Dermis blood vessel endothelial cell (primary cell): ENCODE results near the gene TOX2. TPM values are rescaled to one million over a fixed set of nuclear protein-coding genes. Genes with fewer than 3 reads are reported as not detected.
A peak's percentile ranks its signal among the peaks of the same experiment; 100 is the strongest.

Experiments used
- DNase-seq: peaks from one replicate; pipeline ENCODE4 v3.0.0; 2010
- total RNA-seq: library from RNA; depleted of rRNA; stranded (reverse); fragments of >200 nt; gene quantifications from 2 replicates; pipeline ENCODE4 v1.2.3, GENCODE V29; 2014

Gene TOX2
- total RNA-seq, 1 donor from 2014 or later = 1.5 TPM

GRCh38 chr20:43916073-43916880, 1.6 kb downstream of the TOX2 start:
- DNase-seq = peak; percentile 24

GRCh38 chr20:43916881-43917371, 2.3 kb downstream of the TOX2 start:
- no peak for DNase-seq

- DNase-seq = no peak
Observed at GRCh38 chr20:43917380-43917779, 2.7 kb downstream of the TOX2 start.

- DNase-seq = no peak
Observed at GRCh38 chr20:43919686-43920403, 5.2 kb downstream of the TOX2 start.

- no peak for DNase-seq
Observed at GRCh38 chr20:43920797-43921196, 6.1 kb downstream of the TOX2 start.

GRCh38 chr20:43921227-43921780, 6.7 kb downstream of the TOX2 start:
- DNase-seq = no peak

- no peak for DNase-seq
Observed at GRCh38 chr20:43922614-43923013, 8.0 kb downstream of the TOX2 start.

GRCh38 chr20:43923322-43923721, 8.7 kb downstream of the TOX2 start:
- DNase-seq = no peak

GRCh38 chr20:43923917-43924316, 9.3 kb downstream of the TOX2 start:
- no peak for DNase-seq

GRCh38 chr20:43925215-43925614, 10.6 kb downstream of the TOX2 start:
- DNase-seq = no peak

- peak; percentile 50 for DNase-seq
Observed at GRCh38 chr20:43925801-43926200, 11.1 kb downstream of the TOX2 start.

GRCh38 chr20:43926287-43927050, 11.8 kb downstream of the TOX2 start:
- no peak for DNase-seq

GRCh38 chr20:43931976-43932375, 17.3 kb downstream of the TOX2 start:
- DNase-seq = no peak

- no peak for DNase-seq
Observed at GRCh38 chr20:43934833-43935232, 20.2 kb downstream of the TOX2 start.

GRCh38 chr20:43936104-43936770, 21.6 kb downstream of the TOX2 start:
- no peak for DNase-seq

- no peak for DNase-seq
Observed at GRCh38 chr20:43936805-43937204, 22.2 kb downstream of the TOX2 start.

GRCh38 chr20:43937591-43937990, 22.9 kb downstream of the TOX2 start:
- no peak for DNase-seq

GRCh38 chr20:43938017-43938655, 23.5 kb downstream of the TOX2 start:
- DNase-seq = no peak

GRCh38 chr20:43938932-43939761, 24.5 kb downstream of the TOX2 start:
- DNase-seq = peak; percentile 92

- peak; percentile 35 for DNase-seq
Observed at GRCh38 chr20:43939762-43940121, 25.1 kb downstream of the TOX2 start.
